Hepatocyte (in vitro differentiated cells): ENCODE data around the gene SLC39A13.

Experiments used
- EZH2 ChIP-seq: fragments of 200-600 bp; sonication (generic); IDR thresholded peaks from 2 replicates; pipeline ENCODE4 v1.6.1; 2016; ENCODE audit warnings: antibody characterized with exemption, mild to moderate bottlenecking, borderline replicate concordance
- TF ChIP-seq, protein P1 (sequence below): fragments of 200-600 bp; sonication (generic); IDR thresholded peaks from 2 replicates; pipeline ENCODE4 v1.5.1; 2016; ENCODE audit warnings: antibody characterized with exemption, mild to moderate bottlenecking; ENCODE audit not compliant: poor library complexity

DNA sequence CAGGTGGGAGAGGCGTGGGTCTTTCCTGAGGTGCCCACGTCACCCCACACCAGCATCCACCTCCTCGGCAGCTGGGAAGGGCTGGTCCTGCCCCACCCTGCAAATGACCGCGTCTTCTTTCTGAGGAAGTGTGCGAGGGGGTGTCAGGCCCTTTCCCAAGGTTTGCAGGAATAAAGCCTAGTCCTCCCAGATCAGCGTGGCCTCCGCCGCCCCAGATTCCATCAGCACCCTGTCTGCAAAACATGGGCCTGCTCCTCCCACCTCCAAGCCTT is 14.4 kb upstream of the SLC39A13 start:
- TF ChIP-seq, protein P1, sequence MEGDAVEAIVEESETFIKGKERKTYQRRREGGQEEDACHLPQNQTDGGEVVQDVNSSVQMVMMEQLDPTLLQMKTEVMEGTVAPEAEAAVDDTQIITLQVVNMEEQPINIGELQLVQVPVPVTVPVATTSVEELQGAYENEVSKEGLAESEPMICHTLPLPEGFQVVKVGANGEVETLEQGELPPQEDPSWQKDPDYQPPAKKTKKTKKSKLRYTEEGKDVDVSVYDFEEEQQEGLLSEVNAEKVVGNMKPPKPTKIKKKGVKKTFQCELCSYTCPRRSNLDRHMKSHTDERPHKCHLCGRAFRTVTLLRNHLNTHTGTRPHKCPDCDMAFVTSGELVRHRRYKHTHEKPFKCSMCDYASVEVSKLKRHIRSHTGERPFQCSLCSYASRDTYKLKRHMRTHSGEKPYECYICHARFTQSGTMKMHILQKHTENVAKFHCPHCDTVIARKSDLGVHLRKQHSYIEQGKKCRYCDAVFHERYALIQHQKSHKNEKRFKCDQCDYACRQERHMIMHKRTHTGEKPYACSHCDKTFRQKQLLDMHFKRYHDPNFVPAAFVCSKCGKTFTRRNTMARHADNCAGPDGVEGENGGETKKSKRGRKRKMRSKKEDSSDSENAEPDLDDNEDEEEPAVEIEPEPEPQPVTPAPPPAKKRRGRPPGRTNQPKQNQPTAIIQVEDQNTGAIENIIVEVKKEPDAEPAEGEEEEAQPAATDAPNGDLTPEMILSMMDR = no peak
- no peak for TF ChIP-seq EZH2
